Measurements from ENCODE around the gene CXCL1.

GRCh38 chr4:73867783-73868182 lies 1.4 kb upstream of the CXCL1 start:
- no peak for TF ChIP-seq TAF1 (IDR thresholded peaks at IDR 0.05; ENCODE audit: low read depth)
- peak; percentile 9; the same call in 1 of the 2 replicates for TF ChIP-seq RAD21 (IDR thresholded peaks at IDR 0.05; ENCODE audit: low read depth)
- TF ChIP-seq EP300 (IDR thresholded peaks at IDR 0.05; ENCODE audit: borderline replicate concordance) = no peak
- no peak for TF ChIP-seq REST (IDR thresholded peaks at IDR 0.05; ENCODE audit: low read depth)
- no peak for TF ChIP-seq FOXM1 (IDR thresholded peaks at IDR 0.05; ENCODE audit: borderline replicate concordance, low read depth)
- TF ChIP-seq, protein P1, sequence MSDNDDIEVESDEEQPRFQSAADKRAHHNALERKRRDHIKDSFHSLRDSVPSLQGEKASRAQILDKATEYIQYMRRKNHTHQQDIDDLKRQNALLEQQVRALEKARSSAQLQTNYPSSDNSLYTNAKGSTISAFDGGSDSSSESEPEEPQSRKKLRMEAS (IDR thresholded peaks at IDR 0.05) = no peak
